B cell (primary cell): ENCODE data around the gene FAM3B.

Source experiments
- EZH2 ChIP-seq: IDR thresholded peaks from 2 replicates; pipeline ENCODE4 v1.6.1; 2012; ENCODE audit warnings: borderline replicate concordance, low read depth, mild to moderate bottlenecking, moderate library complexity, low read length; ENCODE audit not compliant: insufficient read depth, poor library complexity, severe bottlenecking
- TF ChIP-seq, protein P1 (sequence below): fragments of 200-600 bp; IDR thresholded peaks from one replicate; pipeline ENCODE4 v1.8.0; 2022; ENCODE audit warnings: antibody characterized with exemption, mild to moderate bottlenecking

- TF ChIP-seq, protein P1, sequence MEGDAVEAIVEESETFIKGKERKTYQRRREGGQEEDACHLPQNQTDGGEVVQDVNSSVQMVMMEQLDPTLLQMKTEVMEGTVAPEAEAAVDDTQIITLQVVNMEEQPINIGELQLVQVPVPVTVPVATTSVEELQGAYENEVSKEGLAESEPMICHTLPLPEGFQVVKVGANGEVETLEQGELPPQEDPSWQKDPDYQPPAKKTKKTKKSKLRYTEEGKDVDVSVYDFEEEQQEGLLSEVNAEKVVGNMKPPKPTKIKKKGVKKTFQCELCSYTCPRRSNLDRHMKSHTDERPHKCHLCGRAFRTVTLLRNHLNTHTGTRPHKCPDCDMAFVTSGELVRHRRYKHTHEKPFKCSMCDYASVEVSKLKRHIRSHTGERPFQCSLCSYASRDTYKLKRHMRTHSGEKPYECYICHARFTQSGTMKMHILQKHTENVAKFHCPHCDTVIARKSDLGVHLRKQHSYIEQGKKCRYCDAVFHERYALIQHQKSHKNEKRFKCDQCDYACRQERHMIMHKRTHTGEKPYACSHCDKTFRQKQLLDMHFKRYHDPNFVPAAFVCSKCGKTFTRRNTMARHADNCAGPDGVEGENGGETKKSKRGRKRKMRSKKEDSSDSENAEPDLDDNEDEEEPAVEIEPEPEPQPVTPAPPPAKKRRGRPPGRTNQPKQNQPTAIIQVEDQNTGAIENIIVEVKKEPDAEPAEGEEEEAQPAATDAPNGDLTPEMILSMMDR = no peak
- no peak for TF ChIP-seq EZH2
These were observed 85.6 kb downstream of the FAM3B start for GRCh38 chr21:41402231-41402630.
